ENCODE data around the gene ERICH6. TPM values are rescaled to one million over a fixed set of nuclear protein-coding genes. Genes with fewer than 3 reads are reported as not detected.
A peak's percentile ranks its signal among the peaks of the same experiment; 100 is the strongest.

The ERICH6 gene
- total and polyA plus RNA-seq, 8 donors = 0.37 TPM; not detected in 7

GRCh38 chr3:150636258-150636657 lies 67.5 kb downstream of the ERICH6 start:
- Histone ChIP-seq H3K27ac (no peak overlapping the region), H3K4me3 (no peak overlapping the region), H3K36me3 (peaks cover 0 to 6% (median 5%) of the 10 kb centered on the region in 4 donors), H3K27me3 (no peaks in the 10 kb centered on the region), H3K9me3 (no peaks in the 10 kb centered on the region), H3K4me1 (no peaks in the 10 kb centered on the region)
- intact Hi-C loops (cut with DNase I; ENCODE audit: low total_unique reads) = no loop called here
- TF ChIP-seq, protein P1, sequence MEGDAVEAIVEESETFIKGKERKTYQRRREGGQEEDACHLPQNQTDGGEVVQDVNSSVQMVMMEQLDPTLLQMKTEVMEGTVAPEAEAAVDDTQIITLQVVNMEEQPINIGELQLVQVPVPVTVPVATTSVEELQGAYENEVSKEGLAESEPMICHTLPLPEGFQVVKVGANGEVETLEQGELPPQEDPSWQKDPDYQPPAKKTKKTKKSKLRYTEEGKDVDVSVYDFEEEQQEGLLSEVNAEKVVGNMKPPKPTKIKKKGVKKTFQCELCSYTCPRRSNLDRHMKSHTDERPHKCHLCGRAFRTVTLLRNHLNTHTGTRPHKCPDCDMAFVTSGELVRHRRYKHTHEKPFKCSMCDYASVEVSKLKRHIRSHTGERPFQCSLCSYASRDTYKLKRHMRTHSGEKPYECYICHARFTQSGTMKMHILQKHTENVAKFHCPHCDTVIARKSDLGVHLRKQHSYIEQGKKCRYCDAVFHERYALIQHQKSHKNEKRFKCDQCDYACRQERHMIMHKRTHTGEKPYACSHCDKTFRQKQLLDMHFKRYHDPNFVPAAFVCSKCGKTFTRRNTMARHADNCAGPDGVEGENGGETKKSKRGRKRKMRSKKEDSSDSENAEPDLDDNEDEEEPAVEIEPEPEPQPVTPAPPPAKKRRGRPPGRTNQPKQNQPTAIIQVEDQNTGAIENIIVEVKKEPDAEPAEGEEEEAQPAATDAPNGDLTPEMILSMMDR (IDR thresholded peaks at IDR 0.05) = no peak
- TF ChIP-seq POLR2A (IDR thresholded peaks at IDR 0.05) (no peak), POLR2AphosphoS5 (IDR thresholded peaks at IDR 0.05) (no peak), EP300 (IDR thresholded peaks at IDR 0.05) (no peak)
- no peak for DNase-seq
- WGBS, 5 donors = 93 to 97% (median 94%) methylated on average over 5 of the region's 5 CpGs

- WGBS, 5 donors = 69 to 81% (median 75%) methylated on average over 1 of the region's 1 CpG
- no peaks in the 10 kb centered on the region for H3K9me3 ChIP-seq
- no peaks in the 10 kb centered on the region for H3K4me1 ChIP-seq
- H3K27ac ChIP-seq = peak overlapping the region in 1 of 5 donors; percentile 47
- H3K27me3 ChIP-seq = no peaks in the 10 kb centered on the region
- H3K36me3 ChIP-seq = peaks cover 0 to 13% (median 11%) of the 10 kb centered on the region in 4 donors
- TF ChIP-seq, protein P1 (IDR thresholded peaks at IDR 0.05) = no peak
- TF ChIP-seq POLR2A (IDR thresholded peaks at IDR 0.05) (no peak), EP300 (IDR thresholded peaks at IDR 0.05) (no peak), POLR2AphosphoS5 (IDR thresholded peaks at IDR 0.05) (no peak)
- intact Hi-C loops (cut with DNase I; ENCODE audit: low total_unique reads) = no loop called here
- H3K4me3 ChIP-seq = no peak overlapping the region
- peak in 1 of 2 donors; percentile 18 for DNase-seq
Observed at GRCh38 chr3:150635526-150635925, 68.2 kb downstream of the ERICH6 start.

DNA sequence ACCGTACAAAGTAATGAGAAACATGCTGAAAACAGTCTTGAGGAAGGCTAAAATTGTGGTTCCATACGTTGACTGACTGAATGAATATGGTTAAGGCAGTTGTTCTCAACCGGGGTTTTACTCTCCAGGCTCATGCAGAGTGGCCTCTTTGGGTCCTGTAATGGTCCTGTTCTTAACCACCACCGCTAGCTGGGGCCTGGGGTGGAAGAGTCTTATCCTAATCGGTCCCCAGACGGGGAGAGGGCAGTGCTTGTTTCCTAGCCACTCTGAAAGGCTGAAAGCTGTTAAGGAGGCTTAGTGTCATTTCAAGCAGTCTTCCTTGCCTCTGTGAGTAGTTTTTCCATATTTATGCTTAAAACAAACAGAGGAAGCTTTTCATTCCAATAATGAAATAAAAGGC lies 68.6 kb downstream of the ERICH6 start:
- H3K9me3 ChIP-seq = no peaks in the 10 kb centered on the region
- H3K27ac ChIP-seq = peak overlapping the region in 1 of 5 donors; percentile 47
- no peak for DNase-seq
- H3K27me3 ChIP-seq = no peaks in the 10 kb centered on the region
- H3K4me1 ChIP-seq = no peaks in the 10 kb centered on the region
- H3K36me3 ChIP-seq = peaks cover 0 to 18% (median 15%) of the 10 kb centered on the region in 4 donors
- 54 to 63% (median 59%) methylated on average over 6 of the region's 6 CpGs for WGBS, 5 donors
- intact Hi-C loops (cut with DNase I; ENCODE audit: low total_unique reads) = no loop called here
- TF ChIP-seq POLR2AphosphoS5 (IDR thresholded peaks at IDR 0.05) = no peak
- no peak for TF ChIP-seq EP300 (IDR thresholded peaks at IDR 0.05)
- TF ChIP-seq, protein P1 (IDR thresholded peaks at IDR 0.05) = no peak
- TF ChIP-seq POLR2A (IDR thresholded peaks at IDR 0.05) = no peak
- no peak overlapping the region for H3K4me3 ChIP-seq

DNA sequence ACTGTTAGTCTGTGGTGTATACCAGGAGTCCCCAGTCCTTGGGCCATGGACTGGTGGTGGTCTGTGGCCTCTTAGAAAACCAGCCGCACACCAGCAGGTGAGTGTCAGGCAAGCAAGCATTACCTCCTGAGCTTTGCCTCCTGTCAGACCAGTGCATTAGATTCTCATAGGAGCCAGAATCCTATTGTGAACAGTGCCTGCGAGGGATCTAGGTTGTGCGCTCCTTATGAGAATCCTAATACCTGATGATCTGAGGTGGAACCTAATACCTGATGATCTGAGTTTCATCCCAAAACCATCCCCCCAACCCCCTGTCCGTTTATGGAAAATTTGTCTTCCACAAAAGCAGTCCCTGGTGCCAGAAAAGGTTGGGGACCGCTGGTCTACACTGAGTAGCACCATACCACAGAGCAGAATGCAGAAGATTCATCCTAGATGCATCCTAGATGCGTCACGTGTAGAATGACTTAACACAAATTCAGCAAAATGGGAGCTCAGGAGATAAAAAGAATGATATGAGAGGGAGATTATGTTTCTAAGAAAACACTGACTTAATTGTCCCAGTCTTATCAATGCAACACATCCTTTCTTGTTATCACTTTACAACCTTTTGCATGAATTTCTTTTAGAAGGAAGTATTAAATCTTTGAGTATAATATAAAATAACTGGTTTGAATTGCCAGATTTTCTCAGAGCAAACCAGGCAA lies 72.1 kb downstream of the ERICH6 start:
- 88 to 92% (median 90%) methylated on average over 7 of the region's 7 CpGs for WGBS, 5 donors
- intact Hi-C loops (cut with DNase I; ENCODE audit: low total_unique reads) = no loop called here
- no peaks in the 10 kb centered on the region for H3K27me3 ChIP-seq
- H3K4me3 ChIP-seq = no peak overlapping the region
- TF ChIP-seq, protein P1 (IDR thresholded peaks at IDR 0.05) = no peak
- TF ChIP-seq POLR2A (IDR thresholded peaks at IDR 0.05) (no peak), EP300 (IDR thresholded peaks at IDR 0.05) (no peak), POLR2AphosphoS5 (IDR thresholded peaks at IDR 0.05) (no peak)
- peaks cover 15 to 51% (median 44%) of the 10 kb centered on the region in 4 donors for H3K36me3 ChIP-seq
- no peaks in the 10 kb centered on the region for H3K4me1 ChIP-seq
- H3K27ac ChIP-seq = no peak overlapping the region
- no peaks in the 10 kb centered on the region for H3K9me3 ChIP-seq
- no peak for DNase-seq

Data from stomach (tissue), 9 donors.